ENCODE results near the gene KIRREL3. TPM values are rescaled to one million over a fixed set of nuclear protein-coding genes. Genes with fewer than 3 reads are reported as not detected.

Gene KIRREL3
- polyA plus RNA-seq (2013, experiment 1 of 2), result 0.35 TPM
- 0.95 TPM for polyA plus RNA-seq (2013, experiment 2 of 2)

DNA sequence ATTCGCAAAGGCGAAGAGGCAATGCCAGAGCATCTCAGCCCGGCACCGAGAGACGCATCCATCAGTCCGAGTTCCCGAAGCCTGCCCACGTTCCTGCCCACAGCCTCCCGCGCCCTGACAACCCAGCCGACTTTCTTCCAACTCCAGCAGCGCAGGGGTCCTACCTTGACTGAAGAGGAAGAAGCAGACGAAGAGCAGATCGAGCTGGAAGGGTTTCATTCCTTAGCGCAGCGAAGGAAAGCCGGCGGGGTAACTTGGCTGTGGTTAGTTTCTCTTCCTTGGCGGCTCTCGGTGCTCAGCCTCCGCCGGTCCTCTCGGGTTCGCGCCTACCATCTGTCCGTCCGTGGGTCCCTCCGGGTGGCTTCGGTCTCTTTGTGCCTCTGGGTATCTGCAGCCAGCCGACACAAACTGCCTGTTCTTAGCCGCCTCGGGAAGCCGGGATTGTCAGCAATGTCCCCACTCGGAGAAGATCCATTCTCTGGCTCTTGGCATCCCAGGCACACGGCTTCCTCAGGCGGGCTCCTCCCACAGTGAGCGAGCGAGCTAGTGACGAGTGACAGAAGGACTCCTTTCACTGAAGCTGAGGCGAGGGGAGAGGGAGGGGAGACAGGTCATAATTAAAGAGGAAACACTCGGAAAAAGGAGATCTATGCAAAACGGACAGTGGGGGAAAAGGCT is at the start of gene KIRREL3:
Gene KIRREL3 (minus strand): TSS at position 480 of the 678 bp plus-strand sequence.
- Histone ChIP-seq H3K27ac (ENCODE audit: low read depth, low read length) (no peak within 1 kb of the TSS), H3K9ac (ENCODE audit: low read depth, low read length) (no peak within 1 kb of the TSS), H3K4me1 (ENCODE audit: insufficient read depth, low read length) (peaks cover 22% of the 10 kb centered on the region), H3K36me3 (ENCODE audit: insufficient read depth, low read length) (no peaks in the 10 kb centered on the region), H3K4me3 (ENCODE audit: low read length) (peak within 1 kb of the TSS; percentile 57), H3K9me3 (ENCODE audit: insufficient read depth, low read depth, low read length) (no peaks in the 10 kb centered on the region), H3K27me3 (ENCODE audit: insufficient read depth, low read length) (peaks cover 86% of the 10 kb centered on the region)
- 2% methylated on average over 42 of the region's 42 CpGs for WGBS

DNA sequence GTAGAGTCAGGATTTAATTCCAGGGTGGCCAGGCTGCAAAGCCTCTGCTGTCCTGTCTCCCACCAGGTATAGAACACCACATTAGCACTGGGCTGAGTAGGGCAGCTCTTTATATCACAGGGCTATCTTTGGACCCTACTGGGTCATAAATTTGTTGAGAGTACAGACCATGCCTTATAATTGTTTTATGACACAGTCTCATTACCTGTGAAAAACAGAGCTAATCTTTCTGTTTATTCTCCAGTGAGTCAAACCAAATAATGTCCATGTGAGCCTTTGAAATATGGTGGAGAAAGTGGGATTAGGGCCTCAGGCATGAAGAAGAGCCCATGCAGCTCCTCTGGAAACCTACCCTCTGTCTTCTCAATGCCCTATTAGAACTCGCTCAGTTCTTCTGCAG is 49.6 kb upstream of the KIRREL3 start:
- Histone ChIP-seq H3K36me3 (ENCODE audit: insufficient read depth, low read length) (no peaks in the 10 kb centered on the region), H3K9me3 (ENCODE audit: insufficient read depth, low read depth, low read length) (no peaks in the 10 kb centered on the region), H3K27me3 (ENCODE audit: insufficient read depth, low read length) (no peaks in the 10 kb centered on the region), H3K9ac (ENCODE audit: low read depth, low read length) (no peak overlapping the region), H3K4me1 (ENCODE audit: insufficient read depth, low read length) (peaks cover 8% of the 10 kb centered on the region), H3K4me3 (ENCODE audit: low read length) (no peak overlapping the region), H3K27ac (ENCODE audit: low read depth, low read length) (no peak overlapping the region)
- 88% methylated on average over 1 of the region's 1 CpG for WGBS

DNA sequence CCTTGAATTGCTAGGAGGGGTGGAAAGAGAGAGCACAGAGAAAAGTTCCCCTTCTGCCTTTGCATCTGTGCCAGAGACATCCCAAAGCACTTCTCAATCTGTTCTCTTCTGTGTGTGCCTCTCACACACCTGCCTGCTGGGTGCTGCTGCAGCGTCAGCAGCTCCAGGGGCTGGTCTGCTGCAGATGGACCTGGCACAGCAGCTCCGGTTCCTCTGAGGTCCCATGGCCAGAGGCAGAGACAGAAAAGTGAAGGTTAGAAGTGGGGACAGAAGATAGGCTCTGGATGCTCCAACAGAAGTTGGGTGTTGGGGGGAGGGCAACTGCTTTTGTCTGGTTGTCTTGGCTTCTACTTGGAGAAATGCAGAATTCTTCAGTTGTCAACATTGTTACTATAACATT is 48.9 kb upstream of the KIRREL3 start:
- no peak overlapping the region for H3K9ac ChIP-seq (ENCODE audit: low read depth, low read length)

DNA sequence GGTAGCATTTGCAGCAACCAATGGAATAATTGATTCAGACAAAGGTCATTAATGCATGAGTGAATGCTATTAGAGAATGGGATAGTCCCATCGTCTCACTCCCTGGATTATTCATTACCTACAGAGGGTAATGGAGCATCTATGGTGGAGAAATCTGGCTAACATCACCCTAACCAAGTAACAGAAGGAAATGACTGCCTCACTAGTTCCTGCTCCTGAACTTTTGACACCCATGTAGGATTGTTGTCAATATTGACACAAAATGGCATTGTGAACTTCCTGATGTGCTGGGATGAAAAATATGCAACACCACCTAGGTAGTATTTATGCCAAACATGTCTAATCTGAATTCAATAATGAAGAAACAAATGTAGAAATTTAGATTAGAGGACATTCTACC is 44.0 kb upstream of the KIRREL3 start:
- Histone ChIP-seq H3K4me1 (ENCODE audit: insufficient read depth, low read length) (peaks cover 3% of the 10 kb centered on the region; the same call in 1 of the 2 replicates), H3K27me3 (ENCODE audit: insufficient read depth, low read length) (no peaks in the 10 kb centered on the region), H3K9ac (ENCODE audit: low read depth, low read length) (no peak overlapping the region), H3K36me3 (ENCODE audit: insufficient read depth, low read length) (no peaks in the 10 kb centered on the region), H3K27ac (ENCODE audit: low read depth, low read length) (no peak overlapping the region), H3K4me3 (ENCODE audit: low read length) (no peak overlapping the region), H3K9me3 (ENCODE audit: insufficient read depth, low read depth, low read length) (no peaks in the 10 kb centered on the region)
- WGBS, result no CpG with 5 or more reads among the region's 1 CpG

More for the DNA sequence above, 48.9 kb upstream of the KIRREL3 start:
- H3K4me1 ChIP-seq (ENCODE audit: insufficient read depth, low read length), result peaks cover 8% of the 10 kb centered on the region
- no peak overlapping the region for H3K4me3 ChIP-seq (ENCODE audit: low read length)
- H3K9me3 ChIP-seq (ENCODE audit: insufficient read depth, low read depth, low read length), result no peaks in the 10 kb centered on the region
- no peaks in the 10 kb centered on the region for H3K27me3 ChIP-seq (ENCODE audit: insufficient read depth, low read length)
- H3K36me3 ChIP-seq (ENCODE audit: insufficient read depth, low read length), result no peaks in the 10 kb centered on the region
- 95% methylated on average over 2 of the region's 2 CpGs for WGBS
- H3K27ac ChIP-seq (ENCODE audit: low read depth, low read length), result no peak overlapping the region

DNA sequence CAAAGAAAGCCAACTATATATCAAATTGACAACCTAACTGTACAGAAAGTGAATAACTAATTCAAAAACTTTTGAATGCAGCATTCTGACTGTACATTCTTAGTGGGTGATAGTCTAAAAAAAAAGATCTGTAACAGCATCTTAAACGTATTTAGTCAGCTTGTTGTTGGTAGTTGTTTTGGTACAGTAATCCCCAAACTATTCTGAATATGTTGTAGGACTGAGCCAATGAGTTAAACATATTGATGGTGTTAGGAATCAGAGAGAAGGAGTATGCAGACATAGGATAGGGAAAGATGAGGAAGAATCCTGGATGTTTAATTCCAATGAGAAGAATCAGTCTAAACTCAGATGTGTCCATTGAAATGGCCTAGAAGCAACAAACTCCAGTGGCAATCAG is 41.9 kb upstream of the KIRREL3 start:
- H3K9me3 ChIP-seq (ENCODE audit: insufficient read depth, low read depth, low read length), result no peaks in the 10 kb centered on the region
- H3K27me3 ChIP-seq (ENCODE audit: insufficient read depth, low read length), result no peaks in the 10 kb centered on the region
- H3K36me3 ChIP-seq (ENCODE audit: insufficient read depth, low read length), result no peaks in the 10 kb centered on the region
- no peak overlapping the region for H3K27ac ChIP-seq (ENCODE audit: low read depth, low read length)
- H3K4me1 ChIP-seq (ENCODE audit: insufficient read depth, low read length), result peaks cover 6% of the 10 kb centered on the region; the same call in 1 of the 2 replicates
- no peak overlapping the region for H3K9ac ChIP-seq (ENCODE audit: low read depth, low read length)
- H3K4me3 ChIP-seq (ENCODE audit: low read length), result no peak overlapping the region
- WGBS, result 96% methylated on average over 1 of the region's 1 CpG

DNA sequence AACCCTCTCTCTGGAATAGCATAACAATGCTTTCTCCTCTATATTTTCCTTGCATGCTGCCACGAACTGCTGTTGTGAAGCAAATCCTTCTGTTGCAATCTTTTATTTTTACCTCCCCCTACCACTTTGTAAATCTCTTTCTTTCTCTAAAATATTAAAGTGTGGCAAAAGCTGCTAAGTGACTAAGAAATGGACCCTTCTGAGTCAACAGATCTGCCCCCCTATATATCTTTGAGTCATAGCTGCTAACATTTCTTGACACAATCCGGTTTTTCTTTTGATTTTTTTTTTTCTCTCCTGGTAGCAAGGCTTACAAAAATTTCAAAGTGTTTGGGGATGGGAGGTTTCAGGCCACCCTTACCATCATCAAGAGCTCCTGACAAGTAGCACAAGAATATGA is 39.0 kb upstream of the KIRREL3 start:
- Histone ChIP-seq H3K9ac (ENCODE audit: low read depth, low read length) (no peak overlapping the region), H3K4me3 (ENCODE audit: low read length) (no peak overlapping the region), H3K36me3 (ENCODE audit: insufficient read depth, low read length) (no peaks in the 10 kb centered on the region), H3K9me3 (ENCODE audit: insufficient read depth, low read depth, low read length) (no peaks in the 10 kb centered on the region), H3K4me1 (ENCODE audit: insufficient read depth, low read length) (peaks cover 6% of the 10 kb centered on the region; the same call in 1 of the 2 replicates), H3K27ac (ENCODE audit: low read depth, low read length) (no peak overlapping the region), H3K27me3 (ENCODE audit: insufficient read depth, low read length) (no peaks in the 10 kb centered on the region)
- WGBS, result 77% methylated on average over 2 of the region's 2 CpGs

- WGBS, result 76% methylated on average over 4 of the region's 4 CpGs
- no peak overlapping the region for H3K4me3 ChIP-seq (ENCODE audit: low read length)
These were observed 37.0 kb upstream of the KIRREL3 start for GRCh38 chr11:127037596-127037995.

GRCh38 chr11:127037001-127037400 is 36.4 kb upstream of the KIRREL3 start:
- Histone ChIP-seq H3K4me3 (ENCODE audit: low read length) (no peak overlapping the region), H3K9ac (ENCODE audit: low read depth, low read length) (no peak overlapping the region), H3K27me3 (ENCODE audit: insufficient read depth, low read length) (no peaks in the 10 kb centered on the region), H3K9me3 (ENCODE audit: insufficient read depth, low read depth, low read length) (no peaks in the 10 kb centered on the region), H3K4me1 (ENCODE audit: insufficient read depth, low read length) (peaks cover 6% of the 10 kb centered on the region; the same call in 1 of the 2 replicates), H3K27ac (ENCODE audit: low read depth, low read length) (no peak overlapping the region), H3K36me3 (ENCODE audit: insufficient read depth, low read length) (no peaks in the 10 kb centered on the region)
- WGBS, result 95% methylated on average over 1 of the region's 1 CpG

More at GRCh38 chr11:127037596-127037995, 37.0 kb upstream of the KIRREL3 start:
- Histone ChIP-seq H3K27ac (ENCODE audit: low read depth, low read length) (no peak overlapping the region), H3K27me3 (ENCODE audit: insufficient read depth, low read length) (no peaks in the 10 kb centered on the region), H3K9me3 (ENCODE audit: insufficient read depth, low read depth, low read length) (no peaks in the 10 kb centered on the region), H3K4me1 (ENCODE audit: insufficient read depth, low read length) (peaks cover 6% of the 10 kb centered on the region; the same call in 1 of the 2 replicates), H3K9ac (ENCODE audit: low read depth, low read length) (no peak overlapping the region), H3K36me3 (ENCODE audit: insufficient read depth, low read length) (no peaks in the 10 kb centered on the region)

- H3K9ac ChIP-seq (ENCODE audit: low read depth, low read length), result no peak overlapping the region
- H3K9me3 ChIP-seq (ENCODE audit: insufficient read depth, low read depth, low read length), result no peaks in the 10 kb centered on the region
- H3K4me1 ChIP-seq (ENCODE audit: insufficient read depth, low read length), result peaks cover 6% of the 10 kb centered on the region; the same call in 1 of the 2 replicates
- 94% methylated on average over 3 of the region's 3 CpGs for WGBS
- no peaks in the 10 kb centered on the region for H3K36me3 ChIP-seq (ENCODE audit: insufficient read depth, low read length)
- H3K4me3 ChIP-seq (ENCODE audit: low read length), result no peak overlapping the region
- H3K27me3 ChIP-seq (ENCODE audit: insufficient read depth, low read length), result no peaks in the 10 kb centered on the region
- H3K27ac ChIP-seq (ENCODE audit: low read depth, low read length), result no peak overlapping the region
These were observed 35.3 kb upstream of the KIRREL3 start for GRCh38 chr11:127035824-127036223.

DNA sequence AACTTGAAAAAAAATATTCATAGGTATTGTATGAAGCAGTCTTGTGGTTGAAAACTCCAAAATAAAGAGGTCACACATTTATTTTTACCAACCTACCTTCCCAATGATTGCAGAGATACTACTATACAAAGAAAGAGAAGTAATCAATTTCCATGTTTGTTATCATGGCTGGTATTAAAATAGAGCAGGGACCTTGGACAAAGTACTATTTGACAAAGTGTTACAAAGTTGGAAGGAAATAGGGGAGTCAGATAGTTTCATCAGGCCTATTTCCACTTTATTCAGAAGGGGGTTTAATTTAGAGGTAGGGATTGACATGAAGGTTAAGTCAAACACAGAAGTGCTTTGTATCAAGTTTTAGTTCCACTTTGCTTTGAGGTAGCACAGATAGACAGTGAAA is 34.4 kb upstream of the KIRREL3 start:
- Histone ChIP-seq H3K36me3 (ENCODE audit: insufficient read depth, low read length) (no peaks in the 10 kb centered on the region), H3K27me3 (ENCODE audit: insufficient read depth, low read length) (no peaks in the 10 kb centered on the region), H3K9ac (ENCODE audit: low read depth, low read length) (no peak overlapping the region), H3K27ac (ENCODE audit: low read depth, low read length) (no peak overlapping the region), H3K4me1 (ENCODE audit: insufficient read depth, low read length) (peaks cover 6% of the 10 kb centered on the region; the same call in 1 of the 2 replicates), H3K4me3 (ENCODE audit: low read length) (no peak overlapping the region), H3K9me3 (ENCODE audit: insufficient read depth, low read depth, low read length) (no peaks in the 10 kb centered on the region)

DNA sequence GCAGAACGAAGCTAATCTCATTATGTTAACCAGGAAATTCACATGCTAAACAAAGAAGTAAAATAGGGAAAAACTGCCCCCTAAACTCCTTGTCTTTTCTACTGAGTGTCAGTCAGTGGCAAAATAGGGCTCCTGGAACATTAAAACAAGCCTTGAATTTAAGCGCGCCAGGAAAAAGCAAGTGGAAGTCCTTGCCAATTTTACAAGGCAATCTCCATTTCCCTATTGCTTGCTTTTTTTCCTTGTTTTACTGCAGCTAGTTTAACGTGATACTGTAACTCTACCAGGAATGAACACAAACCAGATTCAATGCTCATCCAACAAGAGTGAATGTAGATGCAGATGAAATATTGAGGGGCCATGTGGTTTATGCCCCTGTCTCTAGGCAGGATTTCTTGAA is 28.1 kb upstream of the KIRREL3 start:
- H3K4me1 ChIP-seq (ENCODE audit: insufficient read depth, low read length), result peaks cover 7% of the 10 kb centered on the region; the same call in 1 of the 2 replicates
- no peak overlapping the region for H3K9ac ChIP-seq (ENCODE audit: low read depth, low read length)
- H3K27me3 ChIP-seq (ENCODE audit: insufficient read depth, low read length), result no peaks in the 10 kb centered on the region
- WGBS, result 66% methylated on average over 4 of the region's 4 CpGs
- H3K36me3 ChIP-seq (ENCODE audit: insufficient read depth, low read length), result no peaks in the 10 kb centered on the region
- no peak overlapping the region for H3K27ac ChIP-seq (ENCODE audit: low read depth, low read length)
- H3K4me3 ChIP-seq (ENCODE audit: low read length), result no peak overlapping the region
- H3K9me3 ChIP-seq (ENCODE audit: insufficient read depth, low read depth, low read length), result no peaks in the 10 kb centered on the region
